HG03460 (cell line): ENCODE measurements around the gene VCAN.
A peak's percentile ranks its signal among the peaks of the same experiment; 100 is the strongest.

Experiments
- ATAC-seq: cut with Tn5 transposase; IDR thresholded peaks from one replicate; pipeline ENCODE4 v1.9.1; 2021; ENCODE audit not compliant: unreplicated experiment

Gene VCAN

GRCh38 chr5:83467371-83468035 lies 4.0 kb upstream of the VCAN start:
- ATAC-seq, result no peak

- ATAC-seq, result no peak
Measured at GRCh38 chr5:83469075-83469474, 2.5 kb upstream of the VCAN start.

- no peak for ATAC-seq
Measured at GRCh38 chr5:83470526-83471404, 779 bp upstream of the VCAN start.

GRCh38 chr5:83472213-83472507 lies 616 bp downstream of the VCAN start:
- no peak for ATAC-seq

- peak; percentile 38 for ATAC-seq
Measured at GRCh38 chr5:83472508-83473345, 1.2 kb downstream of the VCAN start.

- peak; percentile 68 for ATAC-seq
Measured at GRCh38 chr5:83473346-83474160, 2.0 kb downstream of the VCAN start.

- no peak for ATAC-seq
Measured at GRCh38 chr5:83474161-83474796, 2.7 kb downstream of the VCAN start.

GRCh38 chr5:83474991-83475390 lies 3.4 kb downstream of the VCAN start:
- no peak for ATAC-seq

GRCh38 chr5:83475391-83475863 lies 3.9 kb downstream of the VCAN start:
- no peak for ATAC-seq

GRCh38 chr5:83475935-83476814 lies 4.6 kb downstream of the VCAN start:
- no peak for ATAC-seq

GRCh38 chr5:83482961-83483360 lies 11.4 kb downstream of the VCAN start:
- no peak for ATAC-seq

- no peak for ATAC-seq
Measured at GRCh38 chr5:83484294-83484693, 12.8 kb downstream of the VCAN start.

- no peak for ATAC-seq
Measured at GRCh38 chr5:83485842-83486241, 14.3 kb downstream of the VCAN start.

GRCh38 chr5:83487155-83487554 lies 15.6 kb downstream of the VCAN start:
- ATAC-seq, result no peak

GRCh38 chr5:83488271-83488670 lies 16.7 kb downstream of the VCAN start:
- ATAC-seq, result no peak

GRCh38 chr5:83488821-83489220 lies 17.3 kb downstream of the VCAN start:
- no peak for ATAC-seq

GRCh38 chr5:83490203-83490602 lies 18.7 kb downstream of the VCAN start:
- ATAC-seq, result no peak

GRCh38 chr5:83492331-83492730 lies 20.8 kb downstream of the VCAN start:
- ATAC-seq, result no peak

- ATAC-seq, result no peak
Measured at GRCh38 chr5:83493644-83494043, 22.1 kb downstream of the VCAN start.
